GM18498 (cell line): ENCODE data around the gene ACCS.
A peak's percentile ranks its signal among the peaks of the same experiment; 100 is the strongest.

Source experiments
- ATAC-seq: cut with Tn5 transposase; IDR thresholded peaks from one replicate; pipeline ENCODE4 v1.9.1; 2021; ENCODE audit warnings: mild to moderate bottlenecking, moderate library complexity; ENCODE audit not compliant: unreplicated experiment

ACCS gene

DNA sequence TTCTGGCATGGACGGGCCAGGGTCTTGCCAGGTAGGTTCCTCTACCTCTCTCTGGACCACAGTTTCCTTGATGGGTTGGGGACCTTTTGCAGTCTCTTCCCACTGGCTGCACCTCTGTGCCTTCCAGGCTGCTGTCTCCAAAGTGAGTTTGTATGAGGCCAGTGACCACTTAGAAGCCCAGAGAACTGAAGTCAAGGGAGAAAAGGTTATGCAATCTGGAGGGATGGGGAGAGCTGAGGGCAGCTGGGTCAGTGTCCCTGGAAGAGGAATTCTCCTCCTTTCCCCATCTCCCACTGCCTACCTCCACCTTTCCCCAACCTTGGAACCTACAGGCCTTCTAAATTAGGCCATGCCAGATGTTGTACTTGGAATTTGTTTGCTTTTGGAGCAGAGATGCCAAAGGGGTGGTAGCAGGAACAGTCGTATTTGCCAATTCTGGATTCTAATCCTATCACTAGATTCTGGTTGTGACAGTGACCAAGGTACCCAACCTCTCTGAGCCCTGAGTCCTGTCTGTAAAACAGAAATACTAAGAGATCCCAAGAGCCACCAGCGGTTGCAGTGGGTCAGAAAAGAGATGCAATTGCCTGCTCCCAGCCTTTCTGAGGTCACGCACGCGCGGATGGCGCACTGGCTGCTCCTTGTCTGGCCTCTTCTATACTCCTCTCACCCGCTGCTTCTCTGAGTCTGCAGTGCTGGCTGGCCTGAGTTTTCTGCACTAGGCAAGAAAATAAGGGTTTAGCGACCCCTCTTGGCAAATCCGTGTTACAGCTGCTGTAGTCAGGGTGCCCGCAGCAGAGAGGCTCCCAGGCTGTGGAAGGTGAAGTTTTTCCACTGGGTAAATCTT, 29.0 kb upstream of the ACCS start:
- peak; percentile 72 for ATAC-seq

DNA sequence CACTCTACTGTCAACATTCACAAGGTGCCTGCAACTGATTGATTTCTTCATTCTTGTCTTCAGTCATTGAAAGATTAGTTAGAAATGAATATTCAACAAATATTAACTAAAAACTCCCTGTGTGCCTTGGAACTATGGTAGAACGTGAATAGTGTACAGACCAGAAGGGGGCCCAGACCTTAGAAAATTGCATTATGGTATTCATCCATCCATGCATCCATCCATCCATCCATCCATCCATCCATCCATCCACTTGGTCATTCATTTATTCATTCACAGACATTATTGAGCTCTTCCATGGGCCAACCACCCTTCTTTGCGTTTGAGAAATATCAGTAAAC, 28.4 kb upstream of the ACCS start:
- ATAC-seq: no peak

DNA sequence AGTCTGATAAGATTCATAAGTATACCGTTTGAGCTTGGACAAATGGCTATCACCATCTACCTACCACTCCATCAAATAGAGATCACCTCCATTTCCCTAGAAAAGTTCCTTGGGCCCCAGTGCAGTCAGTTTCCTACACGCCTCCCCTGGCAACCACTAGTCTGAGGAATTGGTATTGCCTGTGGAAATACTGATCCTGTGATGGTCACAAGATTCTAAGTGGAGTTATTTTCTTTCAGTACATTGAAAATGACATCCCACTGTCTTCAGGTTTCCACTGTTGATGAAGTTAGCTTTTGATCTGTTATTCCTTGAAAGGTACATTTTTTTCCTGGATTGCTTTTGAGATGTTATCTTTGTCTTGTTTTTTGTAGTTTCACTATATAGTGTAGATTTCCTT, 22.9 kb upstream of the ACCS start:
- ATAC-seq: no peak

DNA sequence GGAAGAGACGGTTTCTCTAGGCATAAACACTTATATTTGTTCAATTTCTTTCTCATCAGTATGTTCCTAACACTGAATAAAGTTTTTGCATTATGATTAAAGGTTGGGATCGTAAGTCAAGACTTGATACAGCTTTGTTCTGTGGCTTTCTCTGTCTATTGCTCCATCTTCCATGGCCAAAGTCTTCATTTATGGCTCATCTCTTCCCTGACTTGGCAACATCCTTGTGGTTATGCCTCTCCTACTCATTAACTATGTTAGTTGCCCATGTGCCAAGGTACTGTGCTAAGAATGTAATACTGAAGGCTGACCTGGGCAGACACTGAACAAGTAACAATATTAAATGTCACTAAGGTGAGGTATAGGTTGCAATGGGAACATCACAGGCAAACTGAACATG, 19.9 kb upstream of the ACCS start:
- ATAC-seq: no peak

DNA sequence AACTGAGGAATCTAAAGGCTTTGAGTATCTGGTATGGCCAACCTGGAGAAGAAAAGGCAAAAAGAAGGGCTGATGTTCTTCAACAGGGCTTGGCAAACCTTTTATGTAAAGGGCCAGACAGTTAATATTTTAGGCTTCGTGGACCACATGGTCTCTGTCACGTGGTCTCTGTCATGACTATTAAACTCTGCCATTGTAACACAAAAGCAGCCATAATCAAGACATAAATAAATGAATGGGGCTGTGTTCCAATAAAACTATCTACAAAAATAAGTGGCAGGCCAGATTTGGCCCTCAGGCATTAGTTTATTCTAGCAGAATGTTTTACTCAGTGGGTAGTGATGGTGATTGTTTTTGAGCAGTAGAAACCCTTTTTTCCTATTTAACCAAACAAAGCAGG, 18.8 kb upstream of the ACCS start:
- no peak for ATAC-seq

DNA sequence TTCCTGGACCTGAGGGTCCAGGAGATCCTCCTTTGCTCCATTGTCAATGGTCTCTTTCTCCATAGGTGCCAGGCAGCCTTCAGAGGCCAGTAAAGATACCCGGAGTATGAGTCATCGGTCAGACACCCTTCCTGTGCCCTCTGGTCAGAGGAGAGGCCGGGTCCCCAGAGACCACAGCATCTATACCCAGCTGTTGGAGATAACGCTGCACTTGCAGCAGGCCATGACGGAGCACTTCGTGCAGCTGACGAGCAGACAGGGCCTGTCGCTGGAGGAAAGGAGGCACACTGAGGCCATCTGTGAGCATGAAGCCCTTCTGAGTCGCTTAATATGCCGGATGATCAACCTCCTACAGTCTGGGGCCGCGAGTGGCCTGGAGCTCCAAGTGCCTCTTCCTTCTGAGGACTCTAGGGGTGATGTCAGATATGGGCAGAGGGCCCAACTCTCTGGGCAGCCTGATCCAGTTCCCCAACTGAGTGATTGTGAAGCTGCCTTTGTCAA, 18.1 kb upstream of the ACCS start, which contains the start of gene ACCSL:
ACCSL (plus strand) TSS at position 51 of the 501 bp plus-strand sequence; CDS start at position 107, 56 bp downstream.
- no peak for ATAC-seq

DNA sequence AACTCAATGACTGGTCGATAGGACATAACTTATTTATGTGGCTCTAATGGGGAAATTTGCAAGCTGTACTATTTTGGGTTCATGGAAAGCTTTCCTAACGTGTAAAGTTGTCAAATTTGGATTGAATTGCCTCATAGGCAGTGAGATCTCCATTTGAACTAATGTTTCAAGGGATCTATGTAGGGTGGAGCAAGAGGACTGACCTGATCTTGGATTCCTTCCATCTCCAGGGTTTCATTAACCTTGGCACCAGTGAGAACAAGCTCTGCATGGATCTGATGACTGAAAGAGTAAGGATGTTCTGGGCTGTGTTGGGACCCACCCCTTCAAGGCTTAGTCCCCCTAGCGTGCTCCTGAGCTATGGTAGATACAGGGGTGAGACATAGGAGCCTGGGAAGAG, 16.2 kb upstream of the ACCS start:
- no peak for ATAC-seq

DNA sequence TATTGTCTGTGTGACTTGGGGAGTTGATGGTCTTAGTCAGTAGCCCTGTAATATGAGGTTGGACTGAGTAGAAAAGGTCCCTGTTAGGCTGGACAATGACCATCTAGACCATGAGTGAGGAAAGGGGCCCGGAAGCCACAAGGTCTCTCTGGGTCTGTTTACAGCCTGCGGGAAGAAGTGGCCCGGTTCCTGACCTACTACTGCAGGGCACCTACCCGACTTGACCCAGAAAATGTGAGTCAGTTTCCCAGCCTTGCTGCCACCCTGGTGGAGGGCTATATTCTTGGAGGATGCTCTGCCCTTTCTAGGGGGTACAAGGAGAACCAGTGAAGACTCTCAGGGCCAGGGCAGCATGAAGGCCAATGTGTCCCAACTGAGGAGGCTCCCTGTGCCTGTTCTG, 14.9 kb upstream of the ACCS start:
- no peak for ATAC-seq

DNA sequence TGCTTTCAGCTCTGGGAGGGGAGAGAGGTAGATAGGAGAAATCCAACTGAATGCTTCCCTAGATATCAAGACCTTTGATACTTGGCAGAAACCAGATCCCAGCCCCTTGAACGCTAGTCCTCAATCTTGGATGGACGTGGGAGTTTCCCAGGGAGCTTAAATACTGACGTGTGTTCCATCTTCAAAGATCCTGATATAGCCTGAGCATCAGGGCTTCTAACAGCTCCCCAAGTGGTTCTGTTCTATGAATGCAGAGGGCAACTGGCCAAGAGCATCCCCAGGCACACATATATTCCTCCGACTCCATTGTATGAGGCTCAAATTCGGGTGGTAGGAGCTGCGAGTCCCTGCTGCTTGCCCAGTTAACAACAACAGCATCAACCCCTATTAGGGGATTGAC, 8.7 kb upstream of the ACCS start:
- no peak for ATAC-seq

DNA sequence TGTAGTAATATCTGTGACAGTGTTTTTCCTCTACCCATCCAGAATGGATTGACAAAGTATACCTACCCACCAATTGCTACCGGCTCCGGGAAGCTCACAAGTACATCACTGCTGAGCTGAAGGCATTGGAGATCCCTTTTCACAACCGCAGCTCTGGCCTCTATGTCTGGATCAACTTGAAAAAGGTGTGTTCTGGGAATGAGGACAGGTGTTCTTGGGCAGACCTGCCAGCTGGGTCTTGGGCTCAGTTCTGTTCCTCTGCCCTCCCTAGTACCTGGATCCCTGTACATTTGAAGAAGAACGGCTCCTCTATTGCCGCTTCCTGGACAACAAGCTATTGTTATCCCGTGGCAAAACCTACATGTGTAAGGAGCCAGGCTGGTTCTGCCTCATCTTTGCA, 7.8 kb upstream of the ACCS start:
- ATAC-seq: no peak

DNA sequence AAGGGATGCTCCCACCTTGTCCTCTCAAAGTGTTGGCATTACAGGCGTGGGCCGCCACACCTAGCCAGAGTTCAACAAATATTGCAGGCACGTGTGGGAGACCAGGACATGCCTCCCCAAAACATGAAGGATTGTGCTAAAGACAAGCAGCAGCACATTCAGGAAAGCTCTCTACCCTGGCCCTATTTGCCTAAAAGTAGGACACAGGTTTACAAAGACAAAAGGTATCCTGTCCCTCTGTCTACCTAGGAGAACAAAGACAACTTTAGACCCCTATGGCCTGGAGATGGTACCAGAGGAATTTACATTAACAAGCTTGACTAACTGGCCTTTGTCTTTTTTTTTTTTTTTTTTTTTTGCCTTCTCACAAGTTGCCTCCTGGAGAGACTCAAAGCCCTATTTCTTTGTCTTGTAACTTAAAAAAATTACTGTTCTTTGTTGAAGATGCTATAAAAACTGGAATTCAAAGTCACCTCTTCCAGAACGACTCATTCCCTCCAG, 859 bp upstream of the ACCS start:
- ATAC-seq: no peak

DNA sequence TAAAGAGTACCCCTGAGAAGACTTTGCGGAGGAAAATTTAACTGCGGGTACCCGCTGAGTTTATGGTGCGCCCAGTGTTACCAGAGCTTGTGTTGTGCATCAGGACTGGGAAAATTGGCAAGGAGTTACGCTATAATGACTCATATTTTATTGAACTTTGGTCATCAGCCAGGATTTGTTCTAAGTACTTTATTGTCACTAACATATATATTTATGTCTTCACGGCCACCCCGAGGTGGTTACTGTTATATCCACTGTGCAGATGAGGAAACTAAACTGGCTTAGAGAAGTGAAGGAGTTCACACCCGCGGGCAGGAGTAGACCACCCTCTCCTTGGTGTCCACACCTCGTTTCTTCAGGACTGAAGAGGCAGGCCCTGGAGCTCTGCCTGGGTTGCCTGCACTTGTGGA, 667 bp downstream of the ACCS start:
- no peak for ATAC-seq

DNA sequence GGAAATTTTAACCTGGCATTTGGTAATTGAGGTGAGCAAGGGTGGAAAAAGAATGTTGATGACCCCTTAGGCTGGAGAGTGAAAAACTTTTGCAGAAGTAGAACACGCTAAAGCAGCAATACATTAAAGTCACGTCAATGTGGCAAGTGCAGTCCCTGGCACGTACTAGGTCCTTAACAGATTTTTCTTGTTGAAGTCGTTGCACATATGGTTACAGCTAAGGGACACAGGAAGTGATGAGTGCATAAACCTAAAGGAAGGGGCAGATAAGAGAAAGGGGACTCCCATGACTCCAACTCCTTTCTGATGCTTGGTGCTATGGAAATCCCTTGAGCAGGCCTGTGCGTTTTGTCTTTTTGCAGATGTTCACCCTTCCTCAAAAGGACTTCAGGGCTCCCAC, 1.2 kb downstream of the ACCS start:
- no peak for ATAC-seq

DNA sequence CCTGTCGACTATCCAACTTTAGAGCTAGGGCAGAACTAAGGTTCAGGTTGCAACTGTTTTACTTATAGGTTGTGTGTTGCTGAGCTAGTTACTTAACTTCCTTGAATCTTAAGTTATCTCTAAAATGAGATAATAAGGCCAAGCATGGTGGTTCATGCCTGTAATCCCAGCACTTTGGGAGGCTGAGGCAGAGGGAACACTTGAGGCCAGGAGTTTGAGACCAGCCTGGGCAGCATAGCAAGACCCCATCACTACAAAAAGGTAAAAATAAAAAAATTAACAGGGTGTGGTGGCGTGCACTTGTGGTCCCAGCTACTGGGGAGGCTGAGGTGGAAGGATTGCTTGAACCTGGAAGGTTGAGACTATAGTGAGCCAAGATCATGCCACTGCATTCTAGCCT, 2.1 kb downstream of the ACCS start:
- no peak for ATAC-seq

DNA sequence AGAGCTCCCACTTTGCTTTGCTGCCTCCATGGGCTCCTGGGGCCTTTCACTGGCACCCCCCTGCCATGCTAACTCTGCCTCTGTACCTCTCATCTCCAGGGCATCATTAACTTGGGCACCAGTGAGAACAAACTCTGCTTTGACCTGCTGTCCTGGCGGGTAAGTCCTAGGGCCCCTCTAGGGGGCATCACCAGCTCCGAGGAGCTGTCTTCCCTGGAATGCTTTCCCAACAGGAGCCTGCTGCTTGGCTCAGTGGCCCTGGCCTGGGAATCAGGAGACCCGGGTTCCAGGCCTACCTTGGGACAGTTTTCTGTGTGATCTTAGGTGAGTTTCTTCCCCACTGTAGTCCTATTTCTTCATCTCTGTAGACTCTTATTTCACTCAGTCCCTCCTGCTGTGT, 5.1 kb downstream of the ACCS start:
- no peak for ATAC-seq

DNA sequence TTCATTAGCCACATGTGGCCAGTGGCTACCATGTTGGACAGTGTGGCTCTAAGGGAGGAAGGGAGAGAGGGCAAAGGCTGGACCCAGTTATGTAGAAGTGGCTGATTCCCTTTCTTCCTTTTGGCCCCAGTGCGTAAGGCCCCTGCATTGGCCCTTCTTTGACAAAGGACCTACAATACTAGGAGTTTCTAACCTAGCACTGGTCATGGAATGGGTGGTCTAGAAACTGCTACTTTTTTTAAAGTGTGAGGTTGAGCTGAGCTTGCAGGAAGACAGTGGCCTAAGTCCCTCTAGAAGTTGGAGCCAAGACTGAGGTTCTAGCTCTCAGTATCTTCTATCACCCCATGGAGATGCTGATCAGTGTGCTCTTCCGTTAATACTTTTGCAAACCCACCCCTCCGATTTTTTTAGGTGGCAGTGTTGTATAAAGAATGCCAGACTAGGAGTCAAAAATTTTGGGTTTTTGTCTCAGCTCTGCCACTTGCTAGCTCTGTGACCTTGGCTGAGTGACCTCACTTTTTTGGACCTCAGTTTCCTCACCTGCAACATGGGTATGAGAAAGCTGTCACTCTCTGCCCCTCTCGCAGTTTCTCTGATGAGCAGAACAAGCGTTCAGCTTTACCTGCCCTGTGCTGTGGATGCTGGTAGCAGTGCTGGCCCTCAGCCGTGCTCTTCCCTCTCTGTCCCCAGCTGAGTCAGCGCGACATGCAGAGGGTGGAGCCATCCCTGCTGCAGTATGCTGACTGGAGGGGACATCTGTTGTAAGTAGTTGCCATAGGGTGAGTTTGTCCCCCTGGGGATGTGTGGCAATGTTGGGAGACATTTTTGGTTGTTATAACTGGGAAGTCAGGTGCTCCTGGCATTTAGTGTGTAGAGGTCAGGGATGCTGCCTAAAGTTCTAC, 6.9 kb downstream of the ACCS start:
- no peak for ATAC-seq

DNA sequence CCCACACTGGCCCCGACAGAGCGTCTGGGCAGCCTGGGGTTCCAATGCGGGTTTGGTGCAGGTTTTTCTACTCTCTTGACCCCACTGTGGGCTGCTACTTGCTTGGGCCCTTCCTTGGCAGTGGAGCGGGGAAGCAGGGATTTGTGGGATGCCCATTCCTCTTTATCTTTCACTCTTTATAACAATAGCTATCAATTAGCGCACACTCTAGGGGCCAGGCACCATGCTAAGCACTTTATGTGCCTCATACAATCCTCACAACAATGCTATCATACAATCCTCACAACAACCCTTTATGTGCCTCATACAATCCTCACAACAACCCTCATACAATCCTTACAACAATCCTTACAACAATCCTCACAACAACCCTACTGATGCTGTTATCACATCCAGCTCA, 12.7 kb downstream of the ACCS start:
- ATAC-seq: no peak

DNA sequence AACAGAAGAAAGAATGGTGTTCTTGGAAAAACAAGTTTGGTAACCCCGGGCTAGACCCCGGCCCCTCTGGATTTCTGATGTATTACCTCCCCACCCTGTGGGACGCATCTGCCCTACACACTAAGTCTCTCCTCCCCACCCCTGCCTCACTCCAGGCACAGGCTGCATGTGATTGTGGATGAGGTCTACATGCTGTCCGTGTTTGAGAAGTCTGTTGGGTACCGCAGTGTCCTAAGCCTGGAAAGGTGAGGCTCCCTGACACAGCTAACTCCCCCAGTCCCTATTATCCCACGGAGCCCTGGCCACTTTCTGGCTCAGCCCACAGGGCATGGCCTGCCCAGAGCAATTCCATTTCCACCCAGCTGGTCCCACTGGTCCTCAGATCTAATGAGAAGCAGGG, 13.3 kb downstream of the ACCS start:
- no peak for ATAC-seq

DNA sequence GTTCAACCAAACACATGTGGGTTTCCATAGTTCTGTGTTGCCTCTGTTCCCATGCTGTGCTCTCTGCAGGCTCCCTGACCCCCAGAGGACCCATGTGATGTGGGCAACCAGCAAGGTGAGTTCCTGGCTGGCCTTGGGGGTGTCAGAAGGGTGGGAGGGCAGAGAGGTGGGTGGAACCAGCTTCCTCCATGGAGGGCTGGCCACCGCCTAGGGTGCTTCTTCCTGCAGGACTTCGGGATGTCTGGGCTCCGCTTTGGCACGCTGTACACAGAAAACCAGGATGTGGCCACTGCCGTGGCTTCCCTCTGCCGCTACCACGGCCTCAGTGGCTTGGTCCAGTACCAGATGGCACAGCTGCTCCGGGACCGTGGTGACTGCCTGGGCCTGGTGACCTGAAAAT, 14.9 kb downstream of the ACCS start:
- no peak for ATAC-seq

DNA sequence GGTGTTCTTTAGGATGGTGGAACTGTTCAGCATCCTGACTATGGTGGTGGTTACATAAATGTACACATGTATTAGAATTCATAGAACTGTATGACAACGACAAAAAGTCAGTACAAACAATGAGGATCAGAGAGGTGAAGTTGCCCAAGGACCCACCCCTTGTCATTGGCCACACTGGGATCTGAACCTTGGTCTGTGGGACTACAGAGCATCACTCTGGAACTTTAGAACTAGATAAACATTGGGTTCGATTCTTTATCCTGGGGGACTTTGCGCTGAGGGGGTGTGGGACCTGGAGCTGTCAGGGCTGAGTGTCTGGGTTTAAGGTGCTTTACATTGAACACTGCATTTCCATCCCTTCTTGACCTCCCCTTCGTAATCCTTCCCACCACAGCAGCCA, 16.6 kb downstream of the ACCS start:
- no peak for ATAC-seq

DNA sequence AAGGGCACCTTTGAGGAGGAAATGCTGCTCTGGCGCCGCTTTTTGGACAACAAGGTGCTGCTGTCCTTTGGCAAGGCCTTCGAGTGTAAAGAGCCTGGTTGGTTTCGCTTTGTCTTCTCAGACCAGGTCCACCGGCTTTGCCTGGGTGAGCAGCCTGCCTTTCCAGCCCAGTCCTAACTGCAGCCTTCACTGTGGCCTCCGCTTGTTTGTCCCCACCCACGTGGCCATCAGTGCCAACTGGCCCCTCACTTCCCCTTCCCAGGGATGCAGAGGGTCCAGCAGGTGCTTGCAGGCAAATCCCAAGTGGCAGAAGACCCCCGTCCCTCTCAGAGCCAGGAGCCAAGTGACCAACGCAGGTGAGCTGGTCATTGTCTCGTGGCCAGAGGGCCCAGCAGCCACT, 17.4 kb downstream of the ACCS start:
- ATAC-seq: no peak

DNA sequence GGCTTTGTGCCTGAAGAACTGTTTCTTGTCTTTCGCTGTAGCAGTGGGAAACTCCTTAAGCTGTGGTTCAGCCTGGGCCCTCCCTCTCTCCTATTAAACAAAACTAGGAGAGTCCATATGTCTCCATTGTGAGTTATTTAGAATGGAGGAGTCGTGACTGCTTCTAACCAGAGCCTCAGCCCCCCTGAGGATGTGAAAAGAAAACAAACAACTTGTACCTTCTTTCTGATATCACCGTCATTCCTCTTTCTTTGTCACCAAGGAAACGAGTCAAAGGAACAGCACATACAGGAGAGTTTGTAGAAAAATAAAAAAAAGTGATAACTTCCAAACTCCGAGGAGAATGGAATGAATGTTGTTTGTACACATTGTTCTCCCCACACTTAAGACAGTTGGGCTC, 17.8 kb downstream of the ACCS start:
- no peak for ATAC-seq
